HG02884 (cell line): ENCODE measurements around the gene FREY1.
A peak's percentile ranks its signal among the peaks of the same experiment; 100 is the strongest.
"Not testable (repeated sequence)": the region's sequence is repeated elsewhere in the genome, so short reads cannot be mapped to it uniquely, and the experiment has no call there.

Experiments used
- ATAC-seq: cut with Tn5 transposase; IDR thresholded peaks from one replicate; pipeline ENCODE4 v1.9.1; 2021; ENCODE audit warnings: mild to moderate bottlenecking, moderate library complexity; ENCODE audit not compliant: unreplicated experiment

FREY1 gene

DNA sequence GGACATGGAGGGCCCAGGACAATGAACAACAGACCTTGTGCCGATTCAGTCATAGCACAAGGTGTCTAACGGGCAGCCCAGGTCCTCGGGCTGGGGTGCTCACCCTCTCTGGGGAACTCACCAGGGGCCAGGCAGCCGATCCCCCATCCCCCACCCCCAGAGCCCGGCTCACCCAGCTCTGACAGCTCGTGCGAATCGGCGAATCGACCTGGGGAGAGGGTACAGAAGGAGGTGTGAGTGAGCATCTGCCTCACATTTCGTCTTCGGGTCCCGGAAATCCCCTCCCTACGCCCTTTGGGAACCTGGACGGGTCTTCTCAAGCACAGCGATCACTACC, 10.2 kb upstream of the FREY1 start:
- no peak for ATAC-seq

DNA sequence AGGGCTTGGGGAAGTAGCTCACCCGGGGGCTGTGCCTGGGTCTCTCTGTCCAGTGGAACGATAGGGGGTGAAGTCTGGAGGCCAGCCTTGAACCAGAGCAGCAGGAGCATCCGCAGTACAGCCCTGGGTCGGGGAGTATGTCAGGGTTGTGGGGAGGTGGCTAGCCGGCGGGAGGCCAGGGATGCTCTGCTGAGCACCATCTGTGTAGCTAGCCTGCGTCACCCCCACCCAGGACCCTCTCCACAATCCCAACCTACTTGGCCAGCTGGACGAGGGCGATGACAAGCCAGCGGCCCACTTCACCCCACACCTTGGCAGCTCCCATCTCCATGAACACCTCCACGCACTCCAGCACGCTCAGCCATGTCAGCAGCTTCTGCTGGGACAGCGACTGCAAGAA, 8.4 kb upstream of the FREY1 start:
- no peak for ATAC-seq

DNA sequence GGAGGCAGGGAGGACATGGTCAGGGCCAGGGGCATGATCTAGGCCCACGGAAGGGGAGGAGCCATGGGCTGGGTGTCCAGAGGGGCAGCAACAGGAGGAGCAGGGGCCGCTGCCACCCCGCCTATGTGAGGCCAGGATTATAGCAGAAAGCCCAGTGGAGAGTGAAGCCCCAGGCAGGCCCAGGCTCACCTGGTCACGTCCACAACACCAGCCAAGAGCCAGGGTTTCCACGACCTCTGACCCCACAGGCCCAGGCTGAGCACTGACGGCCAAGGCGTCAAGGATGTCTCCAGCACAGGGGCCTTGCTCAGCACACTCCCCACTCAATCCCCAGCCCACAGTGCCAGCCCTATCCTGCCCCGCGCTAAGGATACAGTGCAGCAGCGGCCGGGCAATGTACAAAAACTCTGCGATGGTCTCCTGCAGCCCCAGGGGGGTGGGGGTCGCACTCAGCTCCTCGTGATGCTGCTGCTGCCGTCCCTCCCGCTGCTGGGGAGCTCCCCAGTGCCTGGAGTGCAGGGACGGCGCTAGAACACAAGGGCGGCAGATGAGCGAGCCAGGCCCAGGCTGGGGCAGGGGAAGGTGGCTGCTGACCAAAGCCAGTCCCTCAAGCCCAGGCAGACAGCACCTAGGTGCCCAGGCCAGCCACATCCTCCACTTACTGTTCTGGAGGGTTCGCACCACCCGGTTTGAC, 7.0 kb upstream of the FREY1 start:
- no peak for ATAC-seq

DNA sequence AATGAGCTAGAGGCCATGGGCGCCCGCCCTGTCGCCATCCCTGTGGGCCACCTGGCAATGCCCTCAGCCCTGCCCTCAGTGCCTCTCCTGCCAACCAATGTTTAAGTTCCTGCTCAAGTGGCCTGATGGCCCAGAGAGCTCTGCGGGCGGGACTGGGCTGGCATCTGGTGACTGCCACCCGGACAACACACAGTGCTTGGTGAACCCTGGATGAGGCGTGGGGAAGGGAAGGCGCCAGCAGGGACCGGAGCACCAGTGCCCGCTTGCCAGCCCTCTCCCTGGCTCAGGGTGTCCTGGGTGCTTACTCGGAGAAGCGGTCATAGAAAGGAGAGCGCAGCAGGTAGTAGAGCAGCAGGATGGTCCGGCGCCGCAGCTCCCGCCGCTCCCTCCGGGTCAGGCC, 6.4 kb upstream of the FREY1 start:
- ATAC-seq = no peak

DNA sequence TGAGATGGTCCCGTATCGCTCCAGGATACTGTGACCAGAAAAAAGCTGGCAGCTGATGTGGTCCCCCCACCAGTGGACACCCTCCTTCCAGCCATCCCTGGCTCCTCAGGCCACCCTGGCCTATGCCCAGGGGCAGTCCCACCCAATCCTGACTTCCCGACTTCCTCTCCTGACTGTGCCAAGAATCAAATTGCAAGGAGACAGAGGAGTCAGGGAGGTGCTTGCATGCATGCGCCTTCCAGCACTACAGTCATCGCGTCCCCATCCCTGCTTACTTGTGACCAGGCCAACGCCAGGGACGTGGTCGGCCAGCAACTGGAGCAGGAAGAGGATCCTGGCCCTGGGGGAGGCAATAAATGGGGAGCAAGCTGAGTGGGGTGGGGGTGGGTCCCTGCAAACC, 3.6 kb upstream of the FREY1 start:
- ATAC-seq = no peak

DNA sequence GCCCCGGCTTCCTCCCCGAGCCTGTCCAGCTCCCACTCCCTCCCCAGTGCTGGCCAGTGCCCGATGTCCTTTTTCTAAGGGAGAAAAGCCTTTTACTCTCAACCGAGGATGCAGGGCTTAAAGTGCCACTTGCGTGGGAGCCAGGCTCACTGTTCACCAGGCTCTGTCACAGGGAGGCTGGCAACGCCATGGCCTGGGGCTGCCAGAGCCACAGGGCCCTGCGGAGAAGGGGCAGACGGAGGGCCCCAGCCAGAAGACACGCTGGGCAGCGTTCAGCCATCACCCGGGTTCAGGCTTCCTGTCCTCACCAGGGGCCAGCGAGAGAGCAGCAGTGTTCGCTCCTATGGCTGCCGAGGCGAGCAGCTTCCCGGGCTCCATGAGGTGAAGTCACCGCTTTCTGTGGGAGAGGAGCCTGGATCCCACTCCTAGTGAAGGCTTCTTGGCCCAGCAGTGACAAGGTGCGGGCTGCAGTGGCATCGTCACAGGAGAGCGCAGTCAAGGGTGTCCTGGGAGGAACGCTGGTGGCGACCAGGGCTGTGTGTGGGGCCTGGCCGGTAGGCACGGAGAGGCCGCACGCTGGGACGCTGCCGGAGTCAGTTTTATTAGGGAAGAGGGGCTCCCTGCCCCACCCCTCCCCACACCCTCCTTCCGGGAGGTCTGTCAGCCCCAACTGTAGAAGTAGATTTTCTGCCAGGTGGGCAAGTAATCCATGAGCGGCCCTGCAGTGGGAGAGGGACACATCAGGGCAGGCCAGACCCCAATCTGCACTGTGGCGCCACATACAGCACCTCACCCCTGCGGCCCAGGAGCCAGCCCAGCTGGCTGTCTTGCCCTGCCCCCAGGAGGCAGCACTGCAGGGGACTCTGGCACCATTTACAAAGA, 2.8 kb upstream of the FREY1 start:
- no peak for ATAC-seq

DNA sequence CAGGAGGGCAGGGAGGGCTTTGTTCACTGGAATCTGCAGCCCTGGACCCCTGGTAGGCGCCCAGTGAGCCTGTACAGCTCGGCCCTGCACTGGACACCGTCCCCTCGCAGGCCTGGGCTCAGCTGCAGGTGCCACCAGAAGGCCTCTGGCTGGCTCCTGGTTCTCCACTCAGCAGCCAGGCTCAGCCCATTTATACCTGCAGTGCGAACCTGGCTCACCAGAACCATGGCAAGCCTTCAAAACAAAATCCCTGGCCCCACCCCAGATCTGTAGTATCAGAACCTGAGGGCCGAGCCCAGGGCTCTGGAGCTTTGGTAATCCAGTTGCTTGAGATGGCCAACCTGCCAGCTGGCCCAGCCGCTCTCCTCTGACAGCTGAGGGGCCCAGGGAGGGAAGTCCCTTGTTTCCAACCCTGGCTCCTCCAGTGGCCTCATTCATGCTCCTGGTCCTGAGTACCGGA, 870 bp upstream of the FREY1 start:
- no peak for ATAC-seq

DNA sequence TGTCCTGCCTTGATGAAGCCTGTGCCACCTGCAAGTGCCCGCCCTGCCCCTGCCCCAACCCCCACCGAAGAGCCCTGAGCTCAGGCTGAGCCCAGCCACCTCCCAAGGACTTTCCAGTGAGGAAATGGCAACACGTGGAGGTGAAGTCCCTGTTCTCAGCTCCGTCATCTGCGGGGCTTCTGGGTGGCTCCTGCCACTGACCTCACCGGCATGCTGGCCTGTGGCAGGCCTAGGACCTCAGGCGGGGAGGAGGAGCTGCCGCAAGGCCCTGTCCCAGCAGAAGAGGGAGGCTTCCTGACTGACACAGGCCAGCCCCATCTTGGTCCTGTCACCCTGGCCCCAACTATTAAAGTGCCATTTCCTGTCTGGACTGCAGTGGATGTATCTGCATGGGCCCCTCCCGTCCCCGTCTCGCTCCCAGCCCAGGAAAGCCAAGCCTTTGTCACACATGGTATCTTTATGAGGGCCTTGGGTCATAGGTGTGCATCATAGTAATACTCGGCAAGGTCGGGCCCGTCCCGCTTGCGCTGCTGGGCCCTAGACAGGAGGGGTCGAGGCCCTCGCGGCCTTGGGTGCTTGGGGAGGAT, 882 bp downstream of the FREY1 start:
- ATAC-seq = no peak

DNA sequence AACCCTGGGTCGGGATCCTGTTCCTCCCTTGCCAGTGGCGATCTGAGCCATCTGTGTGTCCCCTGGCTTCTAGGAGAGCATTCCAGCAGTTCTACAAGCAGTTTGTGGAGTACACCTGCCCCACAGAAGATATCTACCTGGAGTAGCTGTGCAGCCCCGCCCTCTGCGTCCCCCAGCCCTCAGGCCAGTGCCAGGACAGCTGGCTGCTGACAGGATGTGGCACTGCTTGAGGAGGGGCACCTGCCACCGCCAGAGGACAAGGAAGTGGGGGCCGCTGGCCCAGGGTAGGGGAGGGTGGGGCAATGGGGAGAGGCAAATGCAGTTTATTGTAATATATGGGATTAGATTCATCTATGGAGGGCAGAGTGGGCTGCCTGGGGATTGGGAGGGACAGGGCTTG, 1.5 kb downstream of the FREY1 start:
- not testable (repeated sequence) for ATAC-seq

DNA sequence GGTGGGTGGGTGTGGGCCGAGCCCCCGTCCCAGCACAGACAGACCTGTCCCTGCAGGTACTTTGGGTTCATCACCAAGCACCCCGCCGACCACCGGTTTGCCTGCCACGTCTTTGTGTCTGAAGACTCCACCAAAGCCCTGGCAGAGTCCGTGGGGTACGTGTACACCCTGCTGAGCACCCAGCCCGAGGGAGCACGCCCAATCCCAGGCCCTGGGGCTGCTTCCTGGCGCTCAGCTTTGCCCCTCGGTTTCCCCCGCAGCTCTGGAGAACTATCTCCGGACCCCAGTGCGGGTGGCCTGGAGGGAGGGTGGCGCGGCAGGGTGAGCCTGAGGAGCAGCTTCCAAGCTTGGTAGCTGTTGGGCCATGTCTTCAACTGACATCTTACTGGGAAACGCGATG, 2.0 kb downstream of the FREY1 start:
- no peak for ATAC-seq

DNA sequence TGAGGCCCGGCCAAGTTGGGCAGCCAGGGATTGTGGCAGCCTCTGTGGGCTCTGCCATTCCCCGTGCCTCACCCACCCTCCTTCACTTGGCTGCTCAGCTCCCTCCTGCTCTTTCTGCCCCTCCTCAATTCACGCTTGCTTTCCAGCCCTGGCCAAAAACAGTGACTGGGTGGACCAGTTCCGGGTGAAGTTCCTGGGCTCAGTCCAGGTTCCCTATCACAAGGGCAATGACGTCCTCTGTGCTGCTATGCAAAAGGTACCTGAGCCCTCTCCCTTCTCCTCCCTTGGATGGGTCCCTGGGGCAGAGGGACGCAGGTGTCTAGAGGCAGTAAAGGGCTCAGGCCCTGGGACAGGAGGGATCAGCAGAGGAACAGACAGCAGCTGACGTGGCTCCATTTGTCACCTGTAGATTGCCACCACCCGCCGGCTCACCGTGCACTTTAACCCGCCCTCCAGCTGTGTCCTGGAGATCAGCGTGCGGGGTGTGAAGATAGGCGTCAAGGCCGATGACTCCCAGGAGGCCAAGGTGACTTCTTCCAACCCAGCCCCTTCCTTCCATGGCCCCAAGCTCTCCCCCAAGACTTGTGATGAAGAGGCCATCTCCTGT, 2.7 kb downstream of the FREY1 start:
- no peak for ATAC-seq

DNA sequence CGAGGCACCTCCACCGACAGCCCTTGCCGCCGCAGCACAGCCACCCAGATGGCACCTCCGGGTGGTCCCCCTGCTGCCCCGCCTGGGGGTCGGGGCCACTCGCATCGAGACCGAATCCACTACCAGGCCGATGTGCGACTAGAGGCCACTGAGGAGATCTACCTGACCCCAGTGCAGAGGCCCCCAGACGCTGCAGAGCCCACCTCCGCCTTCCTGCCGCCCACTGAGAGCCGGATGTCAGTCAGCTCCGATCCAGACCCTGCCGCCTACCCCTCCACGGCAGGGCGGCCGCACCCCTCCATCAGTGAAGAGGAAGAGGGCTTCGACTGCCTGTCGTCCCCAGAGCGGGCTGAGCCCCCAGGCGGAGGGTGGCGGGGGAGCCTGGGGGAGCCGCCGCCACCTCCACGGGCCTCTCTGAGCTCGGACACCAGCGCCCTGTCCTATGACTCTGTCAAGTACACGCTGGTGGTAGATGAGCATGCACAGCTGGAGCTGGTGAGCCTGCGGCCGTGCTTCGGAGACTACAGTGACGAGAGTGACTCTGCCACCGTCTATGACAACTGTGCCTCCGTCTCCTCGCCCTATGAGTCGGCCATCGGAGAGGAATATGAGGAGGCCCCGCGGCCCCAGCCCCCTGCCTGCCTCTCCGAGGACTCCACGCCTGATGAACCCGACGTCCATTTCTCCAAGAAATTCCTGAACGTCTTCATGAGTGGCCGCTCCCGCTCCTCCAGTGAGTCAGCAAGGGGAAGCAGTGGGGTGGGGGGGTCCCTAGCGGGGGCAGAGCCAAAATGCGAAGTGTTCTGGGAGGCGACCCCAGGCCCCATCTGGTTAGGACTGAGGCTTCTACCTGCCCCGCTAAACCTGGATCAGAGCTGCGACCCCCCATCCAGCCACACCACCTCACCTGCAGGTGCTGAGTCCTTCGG, 4.4 kb downstream of the FREY1 start:
- ATAC-seq = no peak

DNA sequence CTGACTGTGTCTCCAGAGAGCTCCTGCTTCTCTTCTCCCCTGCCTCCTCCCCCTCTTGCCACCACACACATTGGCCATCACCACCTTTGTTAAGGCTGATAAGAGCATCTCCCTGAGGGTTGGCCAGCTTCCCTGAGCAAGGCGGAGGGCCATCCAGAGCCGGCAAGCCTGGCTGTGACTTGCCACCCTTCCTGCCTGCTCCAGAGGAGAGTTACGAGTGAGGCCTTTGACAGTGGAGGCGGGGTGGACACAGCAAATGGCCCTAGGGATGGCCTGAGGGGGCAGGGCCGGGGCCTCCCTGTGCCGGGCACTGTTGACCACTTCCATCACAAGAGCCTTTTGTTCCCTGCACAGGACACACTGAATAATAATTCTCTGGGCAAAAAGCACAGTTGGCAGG, 5.4 kb downstream of the FREY1 start:
- ATAC-seq = no peak

DNA sequence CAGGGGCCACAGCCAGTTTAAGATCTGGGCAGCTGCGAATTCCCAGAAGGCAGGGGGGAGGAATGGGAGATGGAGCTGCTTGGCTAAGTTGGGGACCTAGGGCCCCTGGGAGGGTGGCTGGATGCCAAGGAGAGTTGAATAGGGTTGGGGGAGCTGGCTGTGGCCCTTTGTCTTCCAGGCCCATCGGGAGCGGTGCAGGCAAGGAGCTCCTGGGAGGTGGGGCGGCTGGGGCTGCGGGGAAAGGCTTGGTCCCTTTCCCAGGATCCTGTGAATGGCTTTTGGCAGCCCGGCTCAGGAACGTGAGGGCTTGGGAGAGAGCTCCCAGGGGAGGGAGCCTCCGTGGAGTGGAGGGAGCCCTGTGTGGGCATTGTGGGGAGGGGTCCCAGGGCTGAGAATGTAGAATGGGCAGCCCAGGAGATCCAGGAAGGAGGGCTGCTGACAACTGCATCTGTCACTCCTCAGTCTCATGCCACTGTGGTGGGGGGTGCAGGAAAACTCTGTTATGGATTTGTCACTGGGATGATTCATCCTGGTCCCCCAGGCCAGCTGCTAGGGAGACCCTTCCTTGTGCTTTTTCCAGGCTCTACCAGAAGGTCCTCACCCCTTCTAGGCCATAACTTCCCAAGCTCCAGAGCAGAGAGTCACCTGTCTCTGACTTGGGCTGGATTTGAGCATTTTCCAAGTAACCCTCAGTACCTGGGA, 6.0 kb downstream of the FREY1 start:
- no peak for ATAC-seq

DNA sequence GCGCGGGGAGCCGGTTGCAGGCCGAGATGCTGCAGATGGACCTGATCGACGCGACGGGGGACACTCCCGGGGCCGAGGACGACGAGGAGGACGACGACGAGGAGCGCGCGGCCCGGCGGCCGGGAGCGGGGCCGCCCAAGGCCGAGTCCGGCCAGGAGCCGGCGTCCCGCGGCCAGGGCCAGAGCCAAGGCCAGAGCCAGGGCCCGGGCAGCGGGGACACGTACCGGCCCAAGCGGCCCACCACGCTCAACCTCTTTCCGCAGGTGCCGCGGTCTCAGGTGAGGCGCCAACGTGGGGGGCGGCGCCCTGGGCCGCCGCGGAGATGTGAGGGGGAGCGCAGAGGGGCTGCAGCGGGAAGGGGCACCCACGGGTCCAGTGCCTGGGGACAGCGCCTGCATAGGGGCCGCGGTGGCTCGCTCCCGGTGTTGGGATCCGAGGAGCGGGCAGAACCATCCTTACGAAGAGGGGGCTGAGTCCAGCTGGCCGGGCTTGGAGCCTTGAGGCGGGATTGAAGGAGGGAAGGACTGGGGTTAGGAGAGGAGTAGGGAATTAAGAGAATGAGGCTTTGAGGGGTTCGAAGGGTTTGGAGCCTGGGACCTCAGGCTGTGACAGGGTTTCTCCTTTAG, 6.8 kb downstream of the FREY1 start:
- not testable (repeated sequence) for ATAC-seq

DNA sequence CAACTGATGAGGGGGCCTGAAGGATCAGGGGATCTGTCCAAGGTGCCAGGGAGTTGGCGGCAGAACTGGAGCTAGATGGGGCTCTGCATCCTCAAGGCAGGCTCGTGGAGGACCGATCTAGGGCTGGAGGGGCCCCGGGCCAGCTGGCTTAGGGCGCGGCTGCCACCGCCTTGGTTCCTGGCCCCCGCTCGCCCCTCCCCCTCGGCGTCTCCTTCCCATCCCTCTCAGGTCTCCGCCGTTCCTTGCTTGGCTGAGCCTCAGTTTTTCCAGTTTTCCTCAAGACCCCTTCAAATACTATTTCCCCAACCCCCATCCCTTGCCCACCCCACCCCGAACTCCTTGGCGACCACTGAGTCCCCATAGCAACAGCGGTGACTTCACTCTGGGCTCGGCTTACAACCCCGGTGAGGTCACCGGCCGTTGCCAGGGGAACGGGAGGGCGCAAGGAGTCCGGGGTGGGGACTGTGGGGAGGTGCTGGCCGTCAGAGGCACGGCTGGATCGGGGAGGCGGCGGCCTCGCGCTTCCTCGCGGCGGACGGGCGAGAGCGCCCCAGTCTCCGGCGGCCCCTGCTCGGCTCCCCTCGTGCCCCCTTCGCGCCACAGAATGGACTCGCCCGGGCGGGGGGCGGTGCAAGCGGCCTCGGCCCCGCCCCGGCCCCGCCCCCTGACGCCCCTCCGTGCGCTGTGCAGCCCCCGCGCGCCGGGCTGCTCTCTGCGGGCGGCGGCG, 7.5 kb downstream of the FREY1 start:
- ATAC-seq = peak; percentile 51

DNA sequence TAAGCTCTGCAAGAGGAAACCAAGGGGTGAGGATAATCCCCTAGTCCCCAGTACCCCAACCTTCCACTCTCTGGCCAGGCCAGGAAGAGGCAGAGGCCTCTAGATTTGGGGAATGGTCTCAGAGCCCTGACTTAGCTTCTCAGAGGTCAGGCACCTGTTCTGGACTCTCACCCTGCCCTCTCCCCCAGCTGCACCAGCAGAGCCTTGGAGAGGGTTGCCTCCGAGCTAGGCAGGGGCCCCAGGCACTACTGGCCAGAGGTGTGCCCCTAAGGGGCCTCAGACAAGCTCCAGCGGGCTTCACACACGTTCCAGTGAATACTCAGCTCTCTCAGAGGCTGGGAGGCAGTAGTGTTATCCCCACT, 8.0 kb downstream of the FREY1 start:
- no peak for ATAC-seq

DNA sequence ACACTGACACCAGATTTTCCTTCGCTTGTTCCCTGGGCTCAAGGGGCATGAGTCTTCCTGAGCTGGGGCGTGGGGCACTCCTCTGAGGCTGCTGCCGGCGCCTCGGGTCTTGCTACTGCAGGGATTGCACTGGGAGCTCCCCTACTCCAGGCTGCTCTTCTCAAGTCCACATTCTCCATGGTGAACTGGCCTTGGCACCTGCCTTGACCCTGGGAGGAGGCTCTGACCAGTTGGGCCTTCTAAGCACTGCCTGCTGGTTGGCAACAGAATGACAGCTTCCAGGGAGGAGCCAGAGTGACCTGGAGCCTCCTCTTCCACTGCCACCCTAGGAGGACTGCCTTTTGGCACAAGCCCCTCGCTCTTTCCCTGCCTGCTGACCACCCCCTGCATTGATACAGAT, 9.5 kb downstream of the FREY1 start:
- no peak for ATAC-seq

DNA sequence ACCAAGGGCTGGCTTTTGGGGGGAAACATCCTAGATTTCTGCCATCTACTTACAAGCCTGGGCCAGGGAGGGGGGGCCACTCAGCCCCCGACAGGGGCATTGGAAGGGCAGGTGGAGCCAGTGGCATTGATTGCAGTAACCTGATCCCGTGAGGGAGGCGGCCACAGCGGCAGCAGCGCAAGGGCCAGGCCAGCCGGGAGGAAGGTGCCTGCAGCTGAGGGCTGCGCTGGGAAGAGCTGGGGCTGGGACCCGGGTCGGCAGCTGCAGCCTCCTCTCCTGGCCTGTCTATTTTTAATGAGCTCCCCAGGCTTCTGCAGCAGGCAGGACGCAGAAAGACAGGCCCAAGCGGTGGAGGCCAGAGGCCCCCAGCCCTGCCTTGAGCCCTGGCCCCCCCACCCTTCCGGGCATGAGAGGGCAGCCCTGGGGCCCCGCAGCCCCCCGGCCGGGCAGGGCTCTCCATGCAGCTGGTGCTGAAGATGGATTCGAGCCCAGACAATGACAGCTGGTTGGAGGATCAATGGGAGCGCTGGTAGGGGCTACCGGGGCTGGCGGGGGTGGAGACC, 10.6 kb downstream of the FREY1 start:
- ATAC-seq = no peak
